HUDEP-2 (cell line): Measurements from ENCODE around the gene TMEM164.
A peak's percentile ranks its signal among the peaks of the same experiment; 100 is the strongest.

Experiments
- DNase-seq, 76 experiments: peaks; one replicate each; lab custom pipeline; 2025; ENCODE audit not compliant: unreplicated experiment in 76 of 76; lab: John Stamatoyannopoulos, UW

The TMEM164 gene

DNA sequence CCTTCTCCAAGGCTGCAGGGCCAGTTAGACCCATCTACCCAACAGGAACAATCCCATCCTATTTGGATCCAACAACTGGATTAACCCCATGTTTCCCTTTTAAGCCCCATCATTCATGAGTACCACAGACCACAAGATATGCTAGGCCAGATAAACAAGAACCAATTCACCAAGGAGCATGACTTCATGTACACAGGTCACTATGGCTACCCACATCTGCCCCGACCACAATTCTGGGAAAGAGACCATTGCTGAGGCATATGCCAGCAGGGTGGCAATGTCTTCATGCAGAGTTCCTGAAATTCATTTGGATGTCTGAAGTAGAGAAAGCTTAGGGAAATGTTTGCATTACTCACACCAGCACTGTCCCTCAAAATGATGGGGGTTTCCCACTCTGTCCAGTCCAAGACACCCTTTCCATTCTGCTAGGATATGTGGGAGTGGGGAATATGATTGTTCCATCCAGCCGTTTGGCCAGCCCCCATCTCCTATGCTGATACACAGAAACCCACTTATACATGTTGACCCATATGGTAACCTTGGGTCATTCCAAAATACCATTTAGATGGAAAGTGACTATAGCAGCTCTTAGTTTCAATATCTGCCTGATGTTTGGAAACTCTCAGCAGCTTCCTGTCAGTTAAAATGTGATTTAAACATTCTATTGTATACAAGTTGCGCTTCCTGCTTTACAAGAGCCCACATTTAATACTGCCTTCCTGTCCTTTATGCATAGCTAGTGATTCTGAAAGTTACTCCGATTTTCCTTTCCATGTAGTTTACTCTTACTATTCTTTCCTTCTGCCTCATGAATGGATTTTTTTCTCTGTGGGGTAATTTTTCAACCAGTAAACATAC, 186.0 kb downstream of the TMEM164 start:
- DNase-seq = peak in 1 of 76 experiments; percentile 0

DNA sequence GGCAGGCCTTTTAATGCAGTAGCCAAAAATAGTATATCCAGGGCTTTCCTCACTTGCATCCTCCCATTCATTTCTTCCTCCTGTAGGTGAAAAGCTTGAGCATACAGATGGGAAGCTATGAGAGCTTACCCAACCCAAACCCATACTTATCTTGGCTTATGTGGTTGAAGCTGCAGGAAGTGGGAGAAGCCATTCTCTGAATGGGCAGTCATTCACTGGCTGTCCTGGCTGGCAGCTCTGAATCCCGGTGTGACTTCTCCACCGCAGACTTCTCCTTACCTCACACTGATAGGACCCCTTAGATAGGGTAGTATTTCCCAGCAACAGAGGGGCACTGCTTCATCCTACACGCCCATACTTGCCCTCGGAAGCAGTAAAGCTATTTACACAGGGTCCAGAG, 189.6 kb downstream of the TMEM164 start:
- DNase-seq = no peak

DNA sequence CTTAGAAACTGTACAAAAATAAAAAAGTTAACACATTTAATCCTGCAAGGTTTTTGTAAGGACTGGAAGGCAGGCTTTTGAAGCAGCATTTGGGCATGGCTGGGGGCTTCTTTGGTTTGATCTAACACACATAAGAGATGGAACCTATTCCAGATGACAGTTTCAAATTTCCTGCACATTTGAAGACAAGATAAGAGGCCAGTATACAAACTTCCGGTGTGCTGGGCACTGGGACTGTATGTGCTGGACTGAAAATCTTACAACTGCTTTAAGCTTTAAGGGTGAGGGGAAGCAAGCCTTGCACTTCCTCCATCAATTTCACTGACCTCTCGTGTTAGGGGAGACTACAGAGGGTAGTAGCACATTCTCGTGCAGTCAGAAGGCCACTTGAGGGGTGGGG, 192.1 kb downstream of the TMEM164 start:
- no peak for DNase-seq

DNA sequence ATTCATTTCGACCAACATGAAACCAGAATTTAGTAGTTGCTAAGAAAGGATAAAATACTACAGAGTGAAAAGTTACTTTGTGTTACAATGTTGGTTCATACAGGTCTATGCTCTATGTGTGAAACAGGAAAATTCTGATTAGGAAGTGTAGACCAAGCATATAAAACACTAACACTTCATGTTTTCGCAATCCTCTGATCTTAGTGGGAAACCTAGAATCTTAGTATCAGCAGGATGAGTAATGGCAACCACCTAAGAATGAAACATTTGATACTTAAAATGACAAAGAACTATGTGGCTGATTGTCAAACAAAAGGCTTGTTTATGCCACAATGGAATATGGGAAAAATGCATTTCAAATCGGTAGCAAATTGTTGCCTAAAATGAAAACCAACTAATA, 198.9 kb downstream of the TMEM164 start:
- no peak for DNase-seq

DNA sequence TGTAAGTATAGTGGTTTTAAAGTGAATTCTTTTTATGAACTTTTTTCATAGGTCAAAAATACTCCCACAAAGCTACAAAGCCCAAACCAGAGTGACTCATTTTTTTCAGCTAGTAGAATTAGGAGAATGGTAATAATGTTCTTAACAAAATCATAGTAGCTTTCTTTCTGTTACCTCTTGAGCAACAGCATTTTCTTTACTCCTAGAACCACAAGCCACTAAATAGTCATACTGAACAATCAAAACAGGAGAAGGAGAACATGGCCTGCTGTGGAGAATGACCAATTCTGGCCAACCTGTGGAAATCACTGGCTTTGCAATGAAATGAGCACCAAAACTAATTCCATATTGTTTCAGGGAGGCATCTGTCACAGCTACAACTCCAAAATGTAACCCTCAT, 202.1 kb downstream of the TMEM164 start:
- DNase-seq = no peak

DNA sequence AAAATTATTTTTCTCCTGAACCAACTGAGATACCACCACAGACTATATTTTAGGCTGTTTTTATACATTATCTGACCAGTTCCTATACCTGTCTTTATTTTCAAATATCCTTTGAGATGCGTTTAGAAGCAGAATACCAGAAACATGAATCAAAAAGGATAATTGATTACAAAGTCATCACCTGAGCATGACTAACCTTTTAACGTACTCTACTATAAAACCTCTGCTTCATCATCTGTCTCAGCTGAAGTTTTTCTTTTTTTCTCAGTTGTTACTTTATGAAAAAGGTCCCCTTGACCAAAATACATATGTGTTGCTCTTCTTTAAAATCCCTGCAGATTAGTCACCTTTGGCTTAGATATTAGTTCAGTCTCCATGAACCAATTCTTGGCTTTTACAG, 205.2 kb downstream of the TMEM164 start:
- DNase-seq = no peak

DNA sequence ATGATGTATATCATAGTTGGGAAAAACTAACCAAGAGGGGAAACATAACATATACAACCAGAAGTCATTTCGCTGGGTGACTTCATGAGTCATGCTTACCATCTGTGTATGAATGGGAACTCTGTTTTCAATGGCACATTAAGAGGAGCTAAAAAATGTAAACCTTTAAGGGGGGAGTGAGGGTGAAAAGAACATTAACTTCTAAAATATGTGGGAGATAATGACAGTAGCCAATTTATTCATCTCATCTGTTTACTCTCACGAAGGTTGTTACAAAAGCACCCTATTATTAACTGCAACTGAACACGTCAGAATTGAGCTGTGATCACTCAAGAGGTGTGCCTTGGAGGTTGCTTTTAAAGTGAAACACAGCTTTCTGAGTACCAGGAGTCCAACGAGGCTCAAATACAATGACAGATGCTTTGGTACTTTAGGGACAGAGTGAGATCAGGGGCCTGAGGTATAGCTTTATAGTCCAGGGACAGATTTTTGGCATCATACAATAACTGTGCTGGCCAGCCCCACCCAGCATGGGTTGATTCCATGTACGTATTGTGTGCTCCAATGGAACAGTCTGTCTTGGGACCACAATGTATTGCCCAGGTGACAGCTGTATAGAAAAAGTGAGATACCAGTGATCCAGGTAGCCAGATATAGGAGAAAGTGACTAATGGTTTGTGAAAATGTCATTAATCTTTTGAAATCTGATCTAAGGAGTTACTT, 207.7 kb downstream of the TMEM164 start:
- no peak for DNase-seq

DNA sequence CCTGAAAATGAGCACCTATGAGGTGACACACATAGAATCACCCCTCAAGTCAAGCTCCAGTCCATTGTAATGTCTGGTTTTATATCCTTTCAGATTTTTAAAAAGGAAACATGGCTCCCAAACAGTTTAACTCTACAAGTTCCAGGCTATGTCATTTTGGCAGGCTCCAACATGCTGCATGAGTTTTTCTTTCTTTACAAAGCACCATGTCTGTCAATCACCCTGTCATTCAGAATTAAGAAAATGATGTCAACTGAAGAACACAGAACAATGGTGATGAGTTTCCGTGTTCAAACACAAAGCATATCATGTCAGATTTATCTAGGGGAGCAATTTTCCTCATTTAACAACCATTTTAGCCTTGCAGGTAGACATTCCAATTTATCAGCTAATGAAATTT, 208.4 kb downstream of the TMEM164 start:
- no peak for DNase-seq

DNA sequence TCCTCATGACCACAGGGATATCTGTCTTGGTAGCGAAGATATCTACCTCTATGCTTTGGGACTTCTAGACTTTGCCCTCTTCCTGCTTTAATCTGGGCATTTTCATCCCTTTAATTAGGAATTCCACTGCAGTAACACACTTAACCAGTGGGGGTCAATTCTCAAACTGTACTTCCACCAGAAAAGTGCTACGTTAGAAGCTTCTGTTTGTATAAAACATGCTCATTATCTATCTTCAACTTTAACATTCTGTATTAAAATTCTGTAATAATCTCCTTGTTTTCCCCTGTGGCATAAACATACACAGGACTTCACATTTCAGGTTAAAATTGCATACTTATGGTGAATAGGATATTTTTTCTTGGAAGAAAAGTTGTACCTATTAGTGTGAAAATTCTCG, 209.4 kb downstream of the TMEM164 start:
- DNase-seq = no peak

DNA sequence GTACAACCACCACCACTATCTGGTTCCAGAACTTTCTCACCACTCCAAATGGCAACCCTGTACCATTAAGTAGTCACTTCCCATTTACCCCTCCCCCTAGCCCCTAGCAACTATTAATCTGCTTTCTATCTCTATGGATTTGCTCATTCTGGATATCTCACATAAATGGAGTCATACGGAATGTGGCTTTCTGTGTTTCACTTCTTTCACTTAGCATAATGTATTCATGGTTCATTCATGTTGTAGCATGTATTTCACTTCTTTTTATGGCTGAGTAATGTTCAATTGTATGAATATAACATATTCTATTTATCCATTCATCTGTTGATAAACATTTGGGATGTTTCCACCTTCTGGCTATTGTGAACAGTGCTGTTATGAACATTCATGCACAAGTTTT, 210.3 kb downstream of the TMEM164 start:
- no peak for DNase-seq

DNA sequence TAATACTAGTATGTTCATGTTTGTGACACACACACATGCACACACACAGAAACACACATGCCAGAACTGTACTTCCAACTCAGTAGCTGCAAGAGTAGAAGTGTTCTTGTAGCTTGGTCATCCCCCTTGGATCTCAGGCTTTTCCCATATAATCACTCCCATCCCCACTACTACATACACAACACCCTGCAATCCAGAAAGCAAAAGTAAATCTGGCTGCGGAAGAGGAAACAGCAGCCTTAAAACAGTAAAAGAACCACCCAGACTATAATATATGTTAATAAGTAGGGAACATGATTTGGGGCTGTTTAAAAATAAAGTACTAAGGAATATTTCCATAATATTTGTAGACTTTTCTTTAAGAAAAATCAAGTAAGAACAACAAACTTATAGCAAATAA, 211.8 kb downstream of the TMEM164 start:
- no peak for DNase-seq

DNA sequence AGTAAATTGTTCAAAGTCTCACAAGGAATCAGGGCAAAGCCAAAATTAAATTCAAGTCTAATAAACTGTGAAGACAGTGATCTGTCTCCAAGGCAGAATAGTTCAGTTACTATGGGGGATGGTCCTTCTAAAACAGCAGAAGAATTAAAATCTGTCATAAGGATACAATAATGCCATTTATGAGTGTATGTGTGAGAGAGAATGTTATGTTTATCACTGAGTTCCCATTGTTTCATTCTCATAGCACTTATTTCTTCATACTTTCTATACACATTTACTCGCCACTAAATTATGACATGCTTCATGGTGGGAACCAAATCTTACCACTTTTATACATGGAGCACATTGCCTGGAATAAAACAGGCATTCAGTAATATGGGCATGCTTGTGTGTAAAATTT, 212.5 kb downstream of the TMEM164 start:
- DNase-seq = no peak

DNA sequence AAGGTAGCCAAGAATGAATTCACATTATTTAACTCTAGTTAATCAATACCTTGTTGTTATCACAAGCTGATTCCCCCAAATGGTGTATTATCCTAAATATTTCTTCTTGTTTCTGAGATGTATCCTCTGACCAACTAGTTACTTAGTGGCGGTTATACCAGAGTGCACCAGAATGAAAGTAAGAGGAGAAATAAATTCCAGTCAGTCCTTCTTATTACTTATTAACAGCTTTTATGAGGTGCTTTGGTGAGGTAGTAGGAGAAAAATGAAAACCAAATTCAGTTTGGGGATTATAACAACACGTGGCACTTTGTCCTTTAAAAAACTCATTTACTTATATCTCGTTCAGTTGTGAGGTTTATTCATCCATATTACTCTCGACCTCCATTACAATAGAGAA, 213.1 kb downstream of the TMEM164 start:
- DNase-seq = no peak

DNA sequence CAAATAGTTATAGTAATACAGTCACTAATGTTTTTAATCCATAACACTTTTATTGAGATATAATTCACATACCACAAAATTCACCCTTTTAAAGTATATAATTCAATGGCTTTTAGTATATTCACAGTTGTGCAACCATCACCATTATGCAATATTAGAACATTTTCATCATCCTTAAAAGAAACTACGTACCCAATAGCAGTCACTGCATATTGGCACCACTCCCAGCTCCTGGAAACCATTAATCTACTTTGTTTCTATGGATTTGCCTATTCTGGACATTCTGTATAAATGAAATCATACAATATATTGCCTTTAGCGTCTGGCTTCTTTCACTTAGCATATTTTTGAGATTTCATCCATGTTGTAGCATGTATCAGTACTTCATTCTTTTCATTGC, 215.7 kb downstream of the TMEM164 start:
- DNase-seq = no peak

DNA sequence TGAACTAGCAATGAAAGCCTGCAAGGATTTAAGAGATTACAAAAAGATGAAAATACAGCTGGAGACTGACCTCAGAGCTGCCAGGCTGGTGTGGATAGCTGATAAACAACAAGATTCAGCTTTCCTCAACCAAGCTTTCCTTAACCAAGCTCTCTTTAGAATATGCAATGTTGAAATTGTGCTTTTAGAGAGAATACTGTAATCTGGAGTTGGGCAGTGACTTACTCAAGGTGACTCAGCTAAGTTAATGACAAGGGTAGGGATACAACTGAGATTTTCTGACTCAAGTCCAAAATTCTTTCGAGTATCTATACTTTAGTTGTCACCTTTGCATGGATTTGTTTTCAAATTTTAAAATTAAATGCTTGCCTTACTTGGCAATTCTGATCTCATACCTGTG, 217.0 kb downstream of the TMEM164 start:
- no peak for DNase-seq

DNA sequence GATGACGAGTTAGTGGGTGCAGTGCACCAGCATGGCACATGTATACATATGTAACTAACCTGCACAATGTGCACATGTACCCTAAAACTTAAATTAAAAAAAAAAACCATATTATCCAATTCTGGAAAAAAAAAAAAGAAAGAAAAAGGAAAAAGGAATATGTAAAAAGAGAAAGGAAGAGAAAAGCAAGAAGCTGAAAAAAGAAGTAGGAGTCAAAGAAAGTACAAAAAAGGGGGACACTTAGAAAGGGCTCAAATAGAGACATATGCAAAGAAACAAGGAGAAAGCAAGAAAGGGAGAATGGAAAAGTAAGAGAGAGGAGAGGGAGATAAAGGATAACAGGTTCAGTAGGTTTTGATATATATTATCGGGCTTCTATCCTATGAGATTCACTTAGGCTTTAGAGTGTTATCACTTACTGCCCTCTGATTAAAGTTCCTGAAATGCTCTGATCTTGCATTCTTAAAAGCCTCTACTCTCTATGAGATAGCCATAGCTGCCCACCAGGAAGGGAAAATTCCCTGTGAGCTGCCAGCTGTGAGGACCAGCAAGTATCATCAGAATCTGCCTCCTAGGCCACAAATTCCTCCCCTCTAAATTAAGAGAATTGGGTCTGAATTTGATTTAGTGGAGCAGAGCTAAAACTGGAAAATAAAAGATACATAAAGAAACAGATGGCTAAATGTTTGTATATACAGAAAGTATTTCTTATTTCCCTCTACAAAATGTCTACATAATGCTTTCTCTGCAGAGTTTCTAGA, 219.8 kb downstream of the TMEM164 start:
- DNase-seq = no peak

DNA sequence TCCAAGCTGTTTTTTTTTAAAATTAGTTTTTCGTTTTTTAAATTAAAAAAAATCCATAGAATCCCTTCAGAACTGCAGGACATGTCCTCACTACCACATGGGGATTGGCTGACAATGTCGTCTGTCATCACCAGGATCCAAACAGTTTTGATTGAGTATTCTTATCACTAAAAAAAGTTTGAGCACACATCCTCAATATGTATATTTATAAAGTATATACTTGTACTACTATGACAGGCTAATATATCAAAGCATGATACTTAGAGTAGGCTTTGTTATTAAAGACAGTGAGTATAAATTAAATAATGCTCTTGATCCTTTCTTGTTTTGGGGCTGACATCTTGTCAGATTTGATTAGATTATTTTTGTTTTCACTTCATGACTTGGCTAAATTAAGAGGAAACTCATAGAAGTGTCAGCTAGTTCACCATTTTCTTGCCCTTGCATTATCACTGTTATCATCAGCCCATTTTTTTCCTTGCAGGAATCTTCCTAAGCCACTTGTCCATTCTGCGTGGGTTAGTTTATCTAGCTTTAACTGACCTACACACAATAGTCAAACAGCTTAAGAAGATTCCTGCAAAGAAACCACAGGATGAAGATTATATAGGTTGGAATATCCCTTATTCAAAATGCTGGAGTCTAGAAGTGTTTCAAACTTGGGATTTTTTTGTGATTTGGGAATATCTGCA, 222.2 kb downstream of the TMEM164 start:
- no peak for DNase-seq

DNA sequence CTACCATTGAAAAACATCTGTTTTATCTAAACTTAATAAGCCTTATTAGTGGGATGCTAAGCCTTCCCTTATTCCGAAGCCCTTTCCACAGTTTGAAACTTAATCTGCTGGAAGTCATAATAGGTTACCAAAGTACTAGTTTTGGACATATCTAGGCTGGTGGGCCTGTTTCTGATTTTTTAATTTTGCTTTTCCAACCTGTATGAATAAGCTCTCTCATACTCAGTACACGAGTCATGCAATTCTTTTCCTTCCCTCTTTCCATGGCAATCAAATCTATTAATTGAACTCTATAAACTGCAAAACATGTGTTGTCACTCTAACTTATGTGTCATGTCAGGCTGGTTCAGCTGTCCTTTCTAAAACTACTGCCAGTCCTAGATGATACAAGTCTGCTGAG, 224.0 kb downstream of the TMEM164 start:
- DNase-seq = no peak
